Measurements from ENCODE around the gene HOXD11. TPM values are rescaled to one million over a fixed set of nuclear protein-coding genes. Genes with fewer than 3 reads are reported as not detected.

Gene HOXD11
- total RNA-seq, 1 donor from 2014 or later: not detected

DNA sequence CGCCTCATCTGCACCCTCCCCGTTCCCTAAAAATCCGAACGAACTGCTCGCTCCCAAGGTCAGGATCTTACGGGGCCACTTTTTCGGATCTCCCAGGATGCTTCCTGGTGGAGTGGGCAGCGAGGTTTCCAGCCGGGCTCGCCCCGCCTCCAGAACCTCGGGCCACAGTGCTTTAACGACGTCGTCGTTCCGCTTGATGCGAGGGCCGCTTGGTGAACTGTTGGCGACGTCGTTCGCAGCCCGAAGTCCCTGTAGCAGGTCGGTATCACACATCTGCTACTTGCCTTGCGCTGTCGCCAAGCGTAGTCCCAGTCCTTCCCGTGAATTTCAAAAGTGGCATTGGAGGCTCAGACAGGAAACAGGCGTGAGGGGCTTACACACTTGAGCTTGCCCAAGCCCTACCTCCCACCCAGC lies 38.7 kb upstream of the HOXD11 start:
- TF ChIP-seq, protein P1, sequence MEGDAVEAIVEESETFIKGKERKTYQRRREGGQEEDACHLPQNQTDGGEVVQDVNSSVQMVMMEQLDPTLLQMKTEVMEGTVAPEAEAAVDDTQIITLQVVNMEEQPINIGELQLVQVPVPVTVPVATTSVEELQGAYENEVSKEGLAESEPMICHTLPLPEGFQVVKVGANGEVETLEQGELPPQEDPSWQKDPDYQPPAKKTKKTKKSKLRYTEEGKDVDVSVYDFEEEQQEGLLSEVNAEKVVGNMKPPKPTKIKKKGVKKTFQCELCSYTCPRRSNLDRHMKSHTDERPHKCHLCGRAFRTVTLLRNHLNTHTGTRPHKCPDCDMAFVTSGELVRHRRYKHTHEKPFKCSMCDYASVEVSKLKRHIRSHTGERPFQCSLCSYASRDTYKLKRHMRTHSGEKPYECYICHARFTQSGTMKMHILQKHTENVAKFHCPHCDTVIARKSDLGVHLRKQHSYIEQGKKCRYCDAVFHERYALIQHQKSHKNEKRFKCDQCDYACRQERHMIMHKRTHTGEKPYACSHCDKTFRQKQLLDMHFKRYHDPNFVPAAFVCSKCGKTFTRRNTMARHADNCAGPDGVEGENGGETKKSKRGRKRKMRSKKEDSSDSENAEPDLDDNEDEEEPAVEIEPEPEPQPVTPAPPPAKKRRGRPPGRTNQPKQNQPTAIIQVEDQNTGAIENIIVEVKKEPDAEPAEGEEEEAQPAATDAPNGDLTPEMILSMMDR (IDR thresholded peaks at IDR 0.05): no peak
- no peak overlapping the region for H3K4me3 ChIP-seq
- intact Hi-C loops (cut with DNase I): no loop called here
- H3K9me3 ChIP-seq: no peaks in the 10 kb centered on the region
- DNase-seq (no peak), ATAC-seq (no peak)
- H3K36me3 ChIP-seq: no peaks in the 10 kb centered on the region
- H3K4me1 ChIP-seq: peaks cover 24% of the 10 kb centered on the region
- peaks cover 95% of the 10 kb centered on the region for H3K27me3 ChIP-seq (ENCODE audit: low read depth)
- no peak overlapping the region for H3K27ac ChIP-seq

GRCh38 chr2:176071330-176072291 lies 35.5 kb upstream of the HOXD11 start:
- Histone ChIP-seq H3K27me3 (ENCODE audit: low read depth) (peaks cover 100% of the 10 kb centered on the region), H3K4me3 (no peak overlapping the region), H3K27ac (no peak overlapping the region), H3K9me3 (no peaks in the 10 kb centered on the region), H3K36me3 (no peaks in the 10 kb centered on the region), H3K4me1 (peaks cover 24% of the 10 kb centered on the region)
- intact Hi-C loops (cut with DNase I): no loop called here
- DNase-seq: no peak
- ATAC-seq: no peak
- TF ChIP-seq, protein P1 (IDR thresholded peaks at IDR 0.05): no peak

DNA sequence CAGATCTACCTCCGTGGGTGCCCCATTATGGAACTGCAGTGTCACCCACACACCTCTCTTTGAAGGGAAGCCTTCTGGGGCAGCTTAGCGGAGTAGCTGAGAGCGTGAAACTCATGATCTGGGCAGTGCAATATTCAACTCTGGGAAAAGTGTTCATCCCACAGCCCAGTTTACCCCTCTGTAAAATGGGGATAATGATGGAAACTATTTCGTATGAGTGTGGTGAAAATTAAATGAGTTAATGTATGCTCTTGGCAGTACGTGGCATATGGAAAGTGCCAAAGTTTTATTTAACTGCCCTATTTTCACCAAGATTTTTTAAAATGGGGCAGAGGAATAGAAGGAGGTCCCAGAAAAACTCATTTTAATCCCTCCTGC lies 34.8 kb upstream of the HOXD11 start:
- DNase-seq (no peak), ATAC-seq (no peak)
- Histone ChIP-seq H3K9me3 (no peaks in the 10 kb centered on the region), H3K4me1 (peaks cover 17% of the 10 kb centered on the region), H3K27me3 (ENCODE audit: low read depth) (peaks cover 100% of the 10 kb centered on the region), H3K4me3 (no peak overlapping the region), H3K27ac (no peak overlapping the region), H3K36me3 (no peaks in the 10 kb centered on the region)
- TF ChIP-seq, protein P1 (IDR thresholded peaks at IDR 0.05): no peak
- intact Hi-C loops (cut with DNase I): no loop called here

DNA sequence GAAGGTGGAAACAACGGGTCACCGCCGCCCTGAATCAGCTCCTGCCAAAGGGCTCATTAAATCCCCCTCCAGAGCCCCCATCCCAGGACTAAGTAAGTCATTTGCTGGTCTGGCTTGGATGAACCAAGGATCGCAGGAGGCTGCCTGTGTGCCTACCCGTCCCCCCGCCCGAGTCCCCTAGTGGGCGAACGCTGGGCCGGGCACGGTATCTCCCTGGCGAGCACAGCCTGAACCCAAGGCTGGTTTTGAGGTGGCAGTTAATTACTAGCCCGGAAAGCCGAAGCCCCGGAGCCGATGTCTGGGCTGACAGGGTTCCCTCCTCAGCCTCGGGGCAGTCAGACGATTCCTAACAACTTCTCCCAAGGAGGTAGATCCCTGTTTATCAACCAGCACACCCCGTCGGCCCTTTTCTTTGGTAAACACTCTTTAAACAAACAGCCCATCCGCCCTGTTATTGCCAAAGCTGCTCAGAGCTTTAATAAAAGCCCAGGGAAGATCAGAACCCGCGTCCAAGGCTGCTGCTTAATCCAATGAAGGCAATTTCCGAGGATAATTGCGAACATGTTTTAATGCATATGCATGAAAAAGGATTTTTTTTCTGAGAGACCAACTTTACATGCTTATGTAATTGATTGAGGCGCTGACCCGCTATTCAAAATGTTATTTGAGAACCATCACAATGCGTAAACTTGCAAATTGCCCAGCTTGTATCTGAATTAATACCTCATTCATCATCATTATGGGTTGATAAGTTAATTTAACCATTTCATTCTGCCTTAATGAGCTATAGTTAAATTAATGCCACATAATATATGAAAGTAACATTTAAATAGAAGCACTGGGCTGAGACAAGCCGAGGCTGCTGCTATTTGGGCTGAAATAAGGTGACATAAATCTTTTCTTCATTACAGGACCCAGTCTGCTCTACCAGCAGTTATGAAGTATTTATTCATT lies 33.9 kb upstream of the HOXD11 start:
- intact Hi-C loops (cut with DNase I): no loop called here
- H3K27me3 ChIP-seq (ENCODE audit: low read depth): peaks cover 100% of the 10 kb centered on the region
- H3K4me3 ChIP-seq: no peak overlapping the region
- no peaks in the 10 kb centered on the region for H3K36me3 ChIP-seq
- no peaks in the 10 kb centered on the region for H3K9me3 ChIP-seq
- peaks cover 7% of the 10 kb centered on the region for H3K4me1 ChIP-seq
- no peak overlapping the region for H3K27ac ChIP-seq
- no peak for ATAC-seq
- DNase-seq: no peak
- TF ChIP-seq, protein P1 (IDR thresholded peaks at IDR 0.05): no peak

DNA sequence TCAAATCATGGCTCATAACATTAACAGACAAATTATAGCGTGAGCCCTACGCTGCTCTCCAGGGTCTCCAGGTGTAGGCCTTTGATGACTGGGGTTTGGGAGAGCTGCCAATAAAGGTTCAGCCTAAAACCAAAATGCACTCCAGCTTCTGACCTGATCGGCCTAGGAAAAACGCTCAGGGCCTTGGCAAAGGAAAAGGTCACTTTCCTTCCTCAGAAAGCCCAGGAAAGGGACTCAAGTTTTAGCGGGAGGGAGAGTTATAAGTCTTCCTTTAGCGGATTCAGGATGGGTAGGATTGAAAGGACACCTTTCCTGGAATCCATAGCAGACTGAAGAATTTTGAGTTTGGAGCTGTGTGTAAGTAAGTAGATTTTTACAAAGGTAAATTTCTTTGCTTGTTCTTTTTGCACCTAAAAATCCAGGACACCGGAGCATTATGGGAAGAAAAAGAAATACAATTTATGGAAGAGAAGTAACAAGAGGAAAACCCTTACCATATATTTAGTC lies 32.1 kb upstream of the HOXD11 start:
- TF ChIP-seq, protein P1 (IDR thresholded peaks at IDR 0.05): no peak
- Histone ChIP-seq H3K4me1 (peaks cover 4% of the 10 kb centered on the region), H3K27ac (no peak overlapping the region), H3K36me3 (no peaks in the 10 kb centered on the region), H3K9me3 (no peaks in the 10 kb centered on the region), H3K27me3 (ENCODE audit: low read depth) (peaks cover 100% of the 10 kb centered on the region), H3K4me3 (no peak overlapping the region)
- intact Hi-C loops (cut with DNase I): no loop called here
- ATAC-seq (no peak), DNase-seq (no peak)

All from lower lobe of right lung (tissue), 2 donors.